Spleen (tissue), 11 donors: ENCODE results near the gene THAP4. TPM values are rescaled to one million over a fixed set of nuclear protein-coding genes. Genes with fewer than 3 reads are reported as not detected.
"Not testable (repeated sequence)": the region's sequence is repeated elsewhere in the genome, so short reads cannot be mapped to it uniquely, and the experiment has no call there.

Source experiments
- DNase-seq: peaks from one replicate; pipeline ENCODE4 v3.0.0-alpha.2; 2020
- H3K27ac ChIP-seq, 8 donors: fragments of 200-600 bp; sonication (generic) in 7 of 8; 1 replicate in 4 of 8; 2 replicates in 4 of 8; pipeline versions ENCODE4 v1.5.0 to v1.8.0; 2016 to 2021; ENCODE audit warnings: inconsistent platforms in 4 of 8, mild to moderate bottlenecking in 4 of 8, moderate library complexity in 1 of 8
- H3K27me3 ChIP-seq, 7 donors: fragments of 200-600 bp; sonication (generic) in 6 of 7; replicated peaks in 1 of 7; 1 replicate in 4 of 7; 2 replicates in 3 of 7; pipeline versions ENCODE4 v1.5.0 to v1.8.0; 2016 to 2021; ENCODE audit warnings: inconsistent platforms in 3 of 7, mild to moderate bottlenecking in 1 of 7
- H3K36me3 ChIP-seq, 6 donors: fragments of 200-600 bp; sonication (generic) in 5 of 6; 1 replicate in 4 of 6; 2 replicates in 2 of 6; pipeline versions ENCODE4 v1.5.0 to v1.8.0; 2016 to 2021; ENCODE audit warnings: inconsistent platforms in 2 of 6
- H3K4me1 ChIP-seq, 6 donors: fragments of 200-600 bp; sonication (generic) in 5 of 6; 1 replicate in 3 of 6; 2 replicates in 3 of 6; pipeline versions ENCODE4 v1.5.0 to v1.8.0; 2016 to 2021; ENCODE audit warnings: inconsistent platforms in 3 of 6
- H3K4me3 ChIP-seq, 8 donors: fragments of 200-600 bp; sonication (generic) in 7 of 8; 1 replicate in 4 of 8; 2 replicates in 4 of 8; pipeline versions ENCODE4 v1.5.0 to v1.8.0; 2016 to 2021; ENCODE audit warnings: inconsistent platforms in 4 of 8, mild to moderate bottlenecking in 4 of 8, moderate library complexity in 2 of 8
- H3K9me3 ChIP-seq, 8 donors: fragments of 200-600 bp; sonication (generic) in 7 of 8; 1 replicate in 4 of 8; 2 replicates in 4 of 8; pipeline versions ENCODE4 v1.5.0 to v1.8.0; 2016 to 2021; ENCODE audit warnings: inconsistent platforms in 4 of 8
- POLR2A ChIP-seq, 3 donors: fragments of 450-650 bp; IDR thresholded peaks; one replicate each; pipeline ENCODE4 v1.5.1; 2017; ENCODE audit warnings: antibody characterized with exemption in 3 of 3, mild to moderate bottlenecking in 1 of 3
- POLR2AphosphoS5 ChIP-seq, 3 donors: sonication (generic); formaldehyde crosslinking; IDR thresholded peaks; one replicate each; pipeline ENCODE4 v1.5.1; 2017; ENCODE audit warnings: antibody characterized with exemption in 3 of 3
- WGBS, 5 donors: extraction: QIAGEN DNeasy Blood & Tissue Kit in 3 of 5; methylation state at CpG; one replicate each; pipeline versions ENCODE4 v1.1.5 to v1.1.7; 2013 to 2018; 5-methylcytosine and 5-hydroxymethylcytosine counted together
- intact Hi-C: fragments of 100-400 bp; cut with DNase I; formaldehyde crosslinking; loops from one replicate; pipeline ENCODE4 v1.15.0; 2023; ENCODE audit warnings: low total_unique reads
- polyA plus RNA-seq, 3 donors: library from polyadenylated mRNA; stranded (reverse); fragments of 200-250 nt; gene quantifications; one replicate each; pipeline ENCODE4 v1.2.1, GENCODE V29; 2013
- total RNA-seq, 7 donors: library from RNA; depleted of rRNA in 3 of 7; stranded (reverse); fragments of >200 nt in 3 of 7; fragmentation: NEBNext Ultra II Directional in 4 of 7; extraction: Animal tissue kit (Norgen Biotek cat#: 25700) in 4 of 7; gene quantifications; one replicate each; pipeline versions ENCODE4 v1.1.0 to v1.2.1, GENCODE V29; 2016 to 2021
- TF ChIP-seq, protein P1 (sequence below), 11 experiments: fragments of 200-600 bp in 7 of 11; fragments of 450-650 bp in 4 of 11; sonication (generic) in 4 of 11; IDR thresholded peaks in 8 of 11; conservative IDR thresholded peaks in 3 of 11; 1 replicate in 7 of 11; 2 replicates in 4 of 11; pipeline versions ENCODE4 v1.4.0 to v1.8.0; 2016 to 2021; ENCODE audit warnings: antibody characterized with exemption in 11 of 11, inconsistent platforms in 4 of 11, mild to moderate bottlenecking in 1 of 11
- donor health status: healthy with polysubstance abuse.
- donor health status: DM: no; HTN: no; CAD: no; lungs with moderate emphysema.
- donor health status: DM: no; HTN: no; CAD: no.
- donor health status: Bipolar disorder and iron deficiency.
- donor health status: healthy.
- donor health status: DM: no; HTN: no; CAD: no.
- donor health status: DM: yes; HTN: yes; CAD: no.

Gene THAP4
- total and polyA plus RNA-seq, 10 donors = 21.0 to 31.5 (median 27.8) TPM

DNA sequence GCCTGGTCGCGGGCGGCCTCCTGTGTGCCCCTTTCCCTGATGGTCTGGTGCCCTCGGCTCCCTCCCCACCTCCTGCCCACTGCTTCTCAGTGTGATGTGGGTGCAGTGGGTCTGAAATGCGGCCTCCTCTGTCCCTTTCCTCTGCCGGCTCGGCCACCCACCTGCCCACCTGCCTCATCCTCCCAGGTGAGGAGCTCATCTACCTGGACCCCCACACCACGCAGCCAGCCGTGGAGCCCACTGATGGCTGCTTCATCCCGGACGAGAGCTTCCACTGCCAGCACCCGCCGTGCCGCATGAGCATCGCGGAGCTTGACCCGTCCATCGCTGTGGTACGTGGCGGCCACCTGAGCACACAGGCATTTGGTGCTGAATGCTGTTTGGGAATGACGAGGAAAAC is 31.4 kb upstream of the THAP4 start:
- intact Hi-C loops = no loop called here

DNA sequence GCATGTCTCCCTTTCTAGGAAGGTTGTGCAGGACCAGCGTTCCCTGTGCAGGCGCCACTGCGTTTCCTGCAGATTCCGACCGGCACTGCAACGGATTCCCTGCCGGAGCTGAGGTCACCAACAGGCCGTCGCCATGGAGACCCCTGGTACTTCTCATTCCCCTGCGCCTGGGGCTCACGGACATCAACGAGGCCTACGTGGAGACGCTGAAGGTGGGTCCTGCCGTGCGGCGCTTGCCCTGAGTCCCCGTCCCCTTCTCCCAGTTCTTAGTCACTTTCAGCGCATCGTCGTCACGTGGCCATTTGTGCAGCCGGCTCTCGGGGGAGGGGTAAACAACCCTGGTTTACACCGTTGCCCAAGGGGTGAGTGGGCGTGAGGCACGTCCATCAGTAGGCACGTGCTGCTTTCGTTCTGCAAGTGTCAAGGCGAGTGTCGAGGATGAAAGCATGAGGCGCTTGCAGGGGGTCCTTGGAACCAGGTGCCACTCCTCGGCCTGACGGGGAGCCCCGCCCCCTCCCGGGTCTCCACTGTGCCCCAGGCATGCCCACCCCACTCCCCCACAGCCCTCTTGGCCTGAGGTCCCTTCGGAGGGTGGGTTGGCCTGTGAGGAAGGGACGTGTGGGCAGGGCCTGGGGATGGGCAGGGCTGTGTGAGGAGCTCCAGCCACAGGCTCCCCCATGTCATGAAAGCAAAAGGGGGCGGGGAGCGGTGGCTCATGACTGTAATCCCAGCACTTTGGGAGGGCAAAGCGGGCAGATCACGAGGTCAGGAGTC is 29.9 kb upstream of the THAP4 start:
- WGBS, 5 donors = 84 to 88% (median 88%) methylated on average over 35 to 42 of the region's 42 CpGs
- H3K27ac ChIP-seq = no peak overlapping the region

More for the DNA sequence above, 31.4 kb upstream of the THAP4 start:
- 95 to 97% (median 97%) methylated on average over 17 to 21 of the region's 21 CpGs for WGBS, 5 donors
- no peaks in the 10 kb centered on the region for H3K27me3 ChIP-seq
- H3K4me1 ChIP-seq = no peaks in the 10 kb centered on the region
- H3K4me3 ChIP-seq = no peak overlapping the region
- H3K9me3 ChIP-seq = no peaks in the 10 kb centered on the region
- TF ChIP-seq POLR2A (IDR thresholded peaks at IDR 0.05) = no peak
- no peak for TF ChIP-seq POLR2AphosphoS5 (IDR thresholded peaks at IDR 0.05)
- TF ChIP-seq, protein P1, sequence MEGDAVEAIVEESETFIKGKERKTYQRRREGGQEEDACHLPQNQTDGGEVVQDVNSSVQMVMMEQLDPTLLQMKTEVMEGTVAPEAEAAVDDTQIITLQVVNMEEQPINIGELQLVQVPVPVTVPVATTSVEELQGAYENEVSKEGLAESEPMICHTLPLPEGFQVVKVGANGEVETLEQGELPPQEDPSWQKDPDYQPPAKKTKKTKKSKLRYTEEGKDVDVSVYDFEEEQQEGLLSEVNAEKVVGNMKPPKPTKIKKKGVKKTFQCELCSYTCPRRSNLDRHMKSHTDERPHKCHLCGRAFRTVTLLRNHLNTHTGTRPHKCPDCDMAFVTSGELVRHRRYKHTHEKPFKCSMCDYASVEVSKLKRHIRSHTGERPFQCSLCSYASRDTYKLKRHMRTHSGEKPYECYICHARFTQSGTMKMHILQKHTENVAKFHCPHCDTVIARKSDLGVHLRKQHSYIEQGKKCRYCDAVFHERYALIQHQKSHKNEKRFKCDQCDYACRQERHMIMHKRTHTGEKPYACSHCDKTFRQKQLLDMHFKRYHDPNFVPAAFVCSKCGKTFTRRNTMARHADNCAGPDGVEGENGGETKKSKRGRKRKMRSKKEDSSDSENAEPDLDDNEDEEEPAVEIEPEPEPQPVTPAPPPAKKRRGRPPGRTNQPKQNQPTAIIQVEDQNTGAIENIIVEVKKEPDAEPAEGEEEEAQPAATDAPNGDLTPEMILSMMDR (IDR thresholded peaks at IDR 0.05 in 8 of 11, conservative IDR thresholded peaks at IDR 0.05 in 3 of 11) = no peak
- peaks cover 3 to 84% (median 67%) of the 10 kb centered on the region in 6 donors for H3K36me3 ChIP-seq
- DNase-seq = no peak
- no peak overlapping the region for H3K27ac ChIP-seq

DNA sequence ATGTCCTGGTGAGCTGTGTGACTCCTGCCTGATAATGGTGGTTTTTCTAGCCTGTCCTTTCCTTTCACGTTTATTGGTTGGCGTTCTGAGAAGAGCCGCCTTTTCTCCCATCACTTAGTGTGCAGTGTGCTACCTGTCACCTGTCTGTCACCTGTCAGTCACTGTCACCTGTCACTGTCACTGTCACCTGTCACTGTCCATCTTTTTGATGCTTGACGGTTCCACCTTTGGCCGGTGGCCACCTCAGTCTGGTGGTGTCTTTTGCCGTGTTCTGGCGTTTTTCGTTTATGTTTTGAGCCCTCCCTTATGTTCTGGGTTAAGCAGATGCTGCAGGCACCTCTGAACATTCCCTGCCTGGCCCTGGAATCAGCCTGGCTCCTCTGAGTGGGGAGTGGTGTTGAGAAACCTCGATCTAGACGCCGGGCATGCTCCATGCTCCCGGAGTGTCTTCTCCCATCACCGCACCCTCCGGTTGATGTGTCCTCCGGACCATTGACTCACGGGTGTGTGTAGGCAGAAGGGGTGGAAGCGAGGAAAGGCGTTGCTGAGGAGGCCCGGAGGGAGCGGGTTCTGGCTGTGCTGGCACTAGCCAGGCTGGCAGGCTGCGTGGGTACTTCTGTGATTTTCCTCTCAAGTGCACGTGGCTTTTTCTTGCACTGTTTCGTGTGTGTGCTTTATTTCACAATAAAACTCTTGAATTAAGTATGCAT is 28.9 kb upstream of the THAP4 start:
- TF ChIP-seq POLR2AphosphoS5 (IDR thresholded peaks at IDR 0.05) (no peak), POLR2A (IDR thresholded peaks at IDR 0.05) (no peak)
- TF ChIP-seq, protein P1 (IDR thresholded peaks at IDR 0.05 in 8 of 11, conservative IDR thresholded peaks at IDR 0.05 in 3 of 11) = no peak
- H3K9me3 ChIP-seq = no peaks in the 10 kb centered on the region
- intact Hi-C loops = no loop called here
- DNase-seq = no peak
- no peaks in the 10 kb centered on the region for H3K27me3 ChIP-seq
- no peaks in the 10 kb centered on the region for H3K4me1 ChIP-seq
- 89 to 93% (median 92%) methylated on average over 23 of the region's 23 CpGs for WGBS, 5 donors
- no peak overlapping the region for H3K4me3 ChIP-seq
- peaks cover 3 to 82% (median 55%) of the 10 kb centered on the region in 6 donors for H3K36me3 ChIP-seq
- H3K27ac ChIP-seq = no peak overlapping the region

More for the DNA sequence above, 29.9 kb upstream of the THAP4 start:
- Histone ChIP-seq H3K4me1 (no peaks in the 10 kb centered on the region), H3K4me3 (no peak overlapping the region), H3K27me3 (no peaks in the 10 kb centered on the region), H3K9me3 (no peaks in the 10 kb centered on the region), H3K36me3 (peaks cover 3 to 82% (median 55%) of the 10 kb centered on the region in 6 donors)
- no peak for DNase-seq
- intact Hi-C loops = no loop called here
- TF ChIP-seq POLR2A (IDR thresholded peaks at IDR 0.05) = no peak
- TF ChIP-seq, protein P1 (IDR thresholded peaks at IDR 0.05 in 8 of 11, conservative IDR thresholded peaks at IDR 0.05 in 3 of 11) = no peak
- TF ChIP-seq POLR2AphosphoS5 (IDR thresholded peaks at IDR 0.05) = peak in 1 of 3 donors; percentile 28

DNA sequence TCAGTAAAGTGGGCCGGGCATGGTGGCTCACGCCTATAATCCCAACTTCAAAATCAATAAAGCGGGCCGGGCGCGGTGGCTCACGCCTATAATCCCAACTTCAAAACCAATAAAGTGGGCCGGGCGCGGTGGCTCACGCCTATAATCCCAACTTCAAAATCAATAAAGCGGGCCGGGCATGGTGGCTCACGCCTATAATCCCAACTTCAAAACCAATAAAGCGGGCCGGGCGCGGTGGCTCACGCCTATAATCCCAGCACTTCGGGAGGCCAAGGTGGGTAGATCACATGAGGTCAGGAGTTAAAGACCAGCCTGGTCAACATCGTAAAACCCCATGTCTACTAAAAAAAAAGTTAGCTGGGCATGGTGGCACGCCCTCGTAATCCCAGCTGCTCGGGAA is 25.8 kb upstream of the THAP4 start:
- H3K4me3 ChIP-seq, H3K9me3 ChIP-seq, DNase-seq, H3K4me1 ChIP-seq, H3K27me3 ChIP-seq, H3K27ac ChIP-seq, intact Hi-C loops: not testable (repeated sequence)
- 91 to 98% (median 94%) methylated on average over 24 of the region's 24 CpGs for WGBS, 5 donors
- H3K36me3 ChIP-seq = peaks cover 0 to 82% (median 51%) of the 10 kb centered on the region in 6 donors
